K562 (cell line): ENCODE results near the gene IMP4. TPM values are rescaled to one million over a fixed set of nuclear protein-coding genes. Genes with fewer than 3 reads are reported as not detected.

Experiments
- ARID1B ChIP-seq: fragments of 450-650 bp; IDR thresholded peaks from 2 replicates; pipeline ENCODE4 v1.6.1; 2016; ENCODE audit warnings: antibody characterized with exemption, mild to moderate bottlenecking, inconsistent platforms
- ARNT ChIP-seq, 2 experiments: fragments of 450-650 bp; IDR thresholded peaks; 2 replicates each; pipeline ENCODE4 v1.6.1; 2016; ENCODE audit warnings: mild to moderate bottlenecking in 1 of 2
- CHD4 ChIP-seq: fragments of 200-600 bp; sonication (generic); IDR thresholded peaks from 3 replicates; pipeline ENCODE4 v1.6.1; 2012; ENCODE audit warnings: low read depth, mild to moderate bottlenecking, mixed read lengths, low read length, inconsistent platforms; ENCODE audit not compliant: insufficient read depth, insufficient replicate concordance, poor library complexity, severe bottlenecking
- CXXC5 ChIP-seq: fragments of 250-450 bp; sonication (Bioruptor Pico); IDR thresholded peaks from 2 replicates; pipeline ENCODE4 v1.8.0; 2022; ENCODE audit warnings: inconsistent platforms, mild to moderate bottlenecking, moderate library complexity
- DMBX1 ChIP-seq: fragments of 250-450 bp; sonication (Bioruptor Pico); IDR thresholded peaks from 2 replicates; pipeline ENCODE4 v1.8.0; 2022; ENCODE audit warnings: inconsistent platforms, mild to moderate bottlenecking, moderate library complexity, borderline replicate concordance
- ELF2 ChIP-seq: fragments of 250-450 bp; sonication (Bioruptor Pico); IDR thresholded peaks from 2 replicates; pipeline ENCODE4 v1.5.0; 2021; ENCODE audit warnings: mild to moderate bottlenecking
- ELF4 ChIP-seq: fragments of 450-650 bp; formaldehyde crosslinking; IDR thresholded peaks from 2 replicates; pipeline ENCODE4 v1.4.0; 2022; ENCODE audit warnings: missing genetic modification characterization
- GABPB2 ChIP-seq: fragments of 250-450 bp; sonication (Bioruptor Pico); conservative IDR thresholded peaks from 2 replicates; pipeline ENCODE4 v1.5.1; 2021; ENCODE audit warnings: mild to moderate bottlenecking
- ID3 ChIP-seq, 2 experiments: fragments of 250-450 bp in 1 of 2; fragments of 450-650 bp in 1 of 2; sonication (Bioruptor Pico) in 1 of 2; IDR thresholded peaks; 2 replicates each; pipeline versions ENCODE4 v1.6.1 to v1.8.0; 2016 to 2021; ENCODE audit warnings: mild to moderate bottlenecking in 2 of 2, moderate library complexity in 2 of 2, missing compliant biosample characterization in 1 of 2, missing genetic modification characterization in 1 of 2
- IRF9 ChIP-seq: fragments of 450-650 bp; IDR thresholded peaks from 2 replicates; pipeline ENCODE4 v1.6.1; 2016; ENCODE audit warnings: missing biosample characterization, missing genetic modification characterization
- JUNB ChIP-seq: fragments of 450-650 bp; formaldehyde crosslinking; conservative IDR thresholded peaks from 2 replicates; pipeline ENCODE4 v1.4.0; 2020; ENCODE audit warnings: mild to moderate bottlenecking
- KLF6 ChIP-seq: fragments of 250-450 bp; sonication (Bioruptor Pico); IDR thresholded peaks from 2 replicates; pipeline ENCODE4 v1.4.0; 2020; ENCODE audit warnings: mild to moderate bottlenecking, moderate library complexity, borderline replicate concordance
- MAX ChIP-seq: sonication (generic); formaldehyde crosslinking; IDR thresholded peaks from 2 replicates; pipeline ENCODE4 v1.9.0; 2022; ENCODE audit warnings: mild to moderate bottlenecking, missing genetic modification reagents
- MAZ ChIP-seq, 2 experiments: fragments of 450-650 bp in 1 of 2; sonication (generic) in 1 of 2; formaldehyde crosslinking; IDR thresholded peaks in 1 of 2; conservative IDR thresholded peaks in 1 of 2; 2 replicates each; pipeline versions ENCODE4 v1.4.0 to v1.5.0; 2020; ENCODE audit warnings: mild to moderate bottlenecking in 1 of 2, missing genetic modification reagents in 1 of 2
- NELFE ChIP-seq: IDR thresholded peaks from 2 replicates; pipeline ENCODE4 v1.6.1; 2011; ENCODE audit warnings: mild to moderate bottlenecking; ENCODE audit not compliant: insufficient read depth, insufficient read length
- OTX1 ChIP-seq: fragments of 450-650 bp; formaldehyde crosslinking; IDR thresholded peaks from 2 replicates; pipeline ENCODE4 v1.4.0; 2022; ENCODE audit warnings: mild to moderate bottlenecking
- POLR3A ChIP-seq: IDR thresholded peaks from 2 replicates; pipeline ENCODE4 v1.6.1; 2011; ENCODE audit warnings: borderline replicate concordance, mild to moderate bottlenecking, moderate library complexity; ENCODE audit not compliant: insufficient read length, insufficient read depth; ENCODE audit errors: extremely low read depth
- PRDM10 ChIP-seq: fragments of 450-650 bp; IDR thresholded peaks from 2 replicates; pipeline ENCODE4 v1.6.1; 2018; ENCODE audit not compliant: partially characterized antibody
- RBM25 ChIP-seq: fragments of 200-400 bp; formaldehyde crosslinking; IDR thresholded peaks from 2 replicates; pipeline ENCODE4 v1.6.1; 2018; ENCODE audit warnings: low read length, low read depth, moderate library complexity; ENCODE audit not compliant: severe bottlenecking
- SPI1 ChIP-seq: IDR thresholded peaks from 2 replicates; pipeline ENCODE4 v1.6.1; 2011; ENCODE audit warnings: low read depth, low read length, control low read depth, borderline replicate concordance
- TAF9B ChIP-seq: fragments of 450-650 bp; IDR thresholded peaks from 2 replicates; pipeline ENCODE4 v1.6.1; 2018; ENCODE audit warnings: mild to moderate bottlenecking; ENCODE audit not compliant: partially characterized antibody
- ZFP36 ChIP-seq: fragments of 150-350 bp; IDR thresholded peaks from 2 replicates; pipeline ENCODE4 v1.6.1; 2018; ENCODE audit warnings: low read length, low read depth; ENCODE audit not compliant: partially characterized antibody
- ZNF121 ChIP-seq: sonication (generic); formaldehyde crosslinking; conservative IDR thresholded peaks from 2 replicates; pipeline ENCODE4 v1.8.0; 2022; ENCODE audit warnings: missing genetic modification reagents
- ZNF239 ChIP-seq: fragments of 250-450 bp; sonication (Bioruptor Pico); IDR thresholded peaks from 2 replicates; pipeline ENCODE4 v1.4.0; 2020; ENCODE audit warnings: mild to moderate bottlenecking
- ZNF24 ChIP-seq: fragments of 450-650 bp; IDR thresholded peaks from 2 replicates; pipeline ENCODE4 v1.6.1; 2016
- ZNF583 ChIP-seq: fragments of 250-450 bp; sonication (Bioruptor Pico); IDR thresholded peaks from 2 replicates; pipeline ENCODE4 v1.4.0; 2020
- polyA plus RNA-seq, 8 experiments: library from polyadenylated mRNA; depleted of rRNA in 4 of 8; stranded (reverse) in 5 of 8; unstranded in 3 of 8; fragments of >200 nt; fragmentation: Nextera tagmentation in 2 of 8; fragmentation: Illumina TruSeq in 1 of 8; extraction: Ambion mirVana in 2 of 8; extraction: Trizol in 1 of 8; gene quantifications; 2 replicates each; pipeline versions ENCODE4 v1.2.1 to v1.2.3, GENCODE V29; 2011 to 2014; ENCODE audit warnings: inconsistent platforms in 1 of 8, missing spikeins in 1 of 8
- total RNA-seq, 7 experiments: library from RNA; depleted of rRNA in 6 of 7; stranded (reverse); fragments of >200 nt in 6 of 7; fragmentation: Illumina TruSeq in 2 of 7; extraction: Trizol in 2 of 7; gene quantifications; 2 replicates each; pipeline versions ENCODE4 v1.2.1 to v1.2.3, GENCODE V29; 2011 to 2021; ENCODE audit warnings: low replicate concordance in 1 of 7

The IMP4 gene
- total and polyA plus RNA-seq, 9 of the 15 experiments (the other 6 are each of a cell fraction or from before 2014, with no cell fraction given), result 35.4 to 209 (median 100.0) TPM

GRCh38 chr2:130371723-130372054, 29.0 kb downstream of the IMP4 start (continued):
- TF ChIP-seq IRF9 (no peak), MAX (CRISPR knock-in tag) (no peak), RBM25 (no peak), ZFP36 (no peak), MAZ (CRISPR knock-in tag; conservative IDR thresholded peaks at IDR 0.05 in 1 of 2, IDR thresholded peaks at IDR 0.05 in 1 of 2) (no peak), ZNF583 (CRISPR knock-in tag) (no peak), ZNF239 (no peak), NELFE (no peak), PRDM10 (no peak), ARNT (IDR thresholded peaks at IDR 0.05) (0 out of 4 replicates have a peak, but pooled peaks of 1 of the 2 experiments have one; percentile 23), SPI1 (peak; percentile 93), DMBX1 (CRISPR knock-in tag) (no peak), TAF9B (peak; percentile 31), JUNB (no peak), GABPB2 (CRISPR knock-in tag) (no peak), ID3 (CRISPR knock-in tag; IDR thresholded peaks at IDR 0.05) (no peak), ID3 (tag; IDR thresholded peaks at IDR 0.05) (no peak), ELF2 (CRISPR knock-in tag) (peak; percentile 84), ELF4 (CRISPR knock-in tag) (peak; percentile 92), ZNF24 (no peak), POLR3A (no peak), CHD4 (no peak), OTX1 (CRISPR knock-in tag) (no peak), ZNF121 (CRISPR knock-in tag) (peak; percentile 55), CXXC5 (CRISPR knock-in tag) (no peak), ARID1B (0 out of 2 replicates have a peak, but pooled peaks have one; percentile 20), KLF6 (no peak)
